Measurements from ENCODE around the gene PGLYRP3. TPM values are rescaled to one million over a fixed set of nuclear protein-coding genes. Genes with fewer than 3 reads are reported as not detected.

The PGLYRP3 gene
- total RNA-seq (not detected), total RNA-seq (0 to 0.08 (median 0) reads per million in 29 experiments)
- total RNA-seq (2013): not detected

- H3K4me3 Mint-ChIP-seq: no peak within 1 kb of the TSS
- peaks cover 0 to 4% (median 0%) of the 10 kb centered on the region in 3 donors for H3K9me3 Mint-ChIP-seq
- Histone ChIP-seq H3K27me3 (replicated peaks in 1 of 2; ENCODE audit: control insufficient read depth in 2 of 2, extremely low read depth in 1 of 2, insufficient read depth in 2 of 2, low read length in 1 of 2) (peaks cover 0 to 20% of the 10 kb centered on the region in 2 experiments), H3K9me3 (no peaks in the 10 kb centered on the region), H3K4me1 (ENCODE audit: control insufficient read depth in 1 of 2, extremely low read depth in 1 of 2, insufficient read depth in 2 of 2, low read length in 2 of 2) (no peaks in the 10 kb centered on the region), H3K36me3 (ENCODE audit: control insufficient read depth in 2 of 2, extremely low read depth in 1 of 2, insufficient read depth in 1 of 2, low read length in 1 of 2) (no peaks in the 10 kb centered on the region), H3K4me3 (ENCODE audit: control insufficient read depth in 1 of 2, extremely low read depth in 1 of 2, low read length in 1 of 2) (no peak within 1 kb of the TSS), H3K27ac (ENCODE audit: low read length) (no peak within 1 kb of the TSS)
- no peaks in the 10 kb centered on the region for H3K36me3 Mint-ChIP-seq
- WGBS (ENCODE audit: insufficient coverage): 100% methylated on average over 2 of the region's 4 CpGs
- H3K27ac Mint-ChIP-seq: no peak within 1 kb of the TSS
- H3K27me3 Mint-ChIP-seq: peaks cover 12 to 21% of the 10 kb centered on the region in 2 donors
- ChIA-PET CTCF (interaction anchor here in 1 of 2 donors (0.6 kb wide), 1 partner anchor 399 kb away, joined by 5 read pairs; no protein-coding TSS in a partner anchor), POLR2A (no interaction called here)
- no peak for ATAC-seq (replicated peaks in 1 of 4)
- H3K4me1 Mint-ChIP-seq: no peaks in the 10 kb centered on the region
- DNase-seq: no peak
These were observed at the start of gene PGLYRP3 for GRCh38 chr1:153312570-153313186. Gene PGLYRP3, minus strand, starts transcription at chr1:153312952. Its CDS starts 2,287 bp downstream, at chr1:153310665.

- DNase-seq: no peak
- 40% methylated on average over 1 of the region's 3 CpGs for WGBS (ENCODE audit: insufficient coverage)
- POLR2A ChIA-PET: no interaction called here
- H3K4me1 ChIP-seq (ENCODE audit: control insufficient read depth in 1 of 2, extremely low read depth in 1 of 2, insufficient read depth in 2 of 2, low read length in 2 of 2): peaks cover 4 to 12% of the 10 kb centered on the region in 2 experiments
- H3K4me3 Mint-ChIP-seq: no peak overlapping the region
- no peak overlapping the region for H3K27ac ChIP-seq (ENCODE audit: low read length)
- ATAC-seq (replicated peaks in 1 of 4): no peak
- peaks cover 0 to 15% of the 10 kb centered on the region in 2 experiments for H3K27me3 ChIP-seq (replicated peaks in 1 of 2; ENCODE audit: control insufficient read depth in 2 of 2, extremely low read depth in 1 of 2, insufficient read depth in 2 of 2, low read length in 1 of 2)
- peaks cover 14% of the 10 kb centered on the region in 2 donors for H3K27me3 Mint-ChIP-seq
- H3K27ac Mint-ChIP-seq: no peak overlapping the region
- H3K4me3 ChIP-seq (ENCODE audit: control insufficient read depth in 1 of 2, extremely low read depth in 1 of 2, low read length in 1 of 2): no peak overlapping the region
- no peaks in the 10 kb centered on the region for H3K36me3 ChIP-seq (ENCODE audit: control insufficient read depth in 2 of 2, extremely low read depth in 1 of 2, insufficient read depth in 1 of 2, low read length in 1 of 2)
- no peaks in the 10 kb centered on the region for H3K36me3 Mint-ChIP-seq
- H3K9me3 Mint-ChIP-seq: no peaks in the 10 kb centered on the region
- peaks cover 10 to 14% (median 13%) of the 10 kb centered on the region in 3 donors for H3K4me1 Mint-ChIP-seq
- no peaks in the 10 kb centered on the region for H3K9me3 ChIP-seq
- CTCF ChIA-PET: no interaction called here
These were observed 49.5 kb upstream of the PGLYRP3 start for GRCh38 chr1:153362187-153362775.

- ATAC-seq (replicated peaks in 1 of 4) (no peak), DNase-seq (no peak)
- Histone ChIP-seq H3K4me3 (ENCODE audit: control insufficient read depth in 1 of 2, extremely low read depth in 1 of 2, low read length in 1 of 2) (no peak overlapping the region), H3K27ac (ENCODE audit: low read length) (no peak overlapping the region), H3K36me3 (ENCODE audit: control insufficient read depth in 2 of 2, extremely low read depth in 1 of 2, insufficient read depth in 1 of 2, low read length in 1 of 2) (no peaks in the 10 kb centered on the region), H3K9me3 (no peaks in the 10 kb centered on the region), H3K4me1 (ENCODE audit: control insufficient read depth in 1 of 2, extremely low read depth in 1 of 2, insufficient read depth in 2 of 2, low read length in 2 of 2) (peaks cover 6 to 19% of the 10 kb centered on the region in 2 experiments), H3K27me3 (replicated peaks in 1 of 2; ENCODE audit: control insufficient read depth in 2 of 2, extremely low read depth in 1 of 2, insufficient read depth in 2 of 2, low read length in 1 of 2) (peaks cover 0 to 18% of the 10 kb centered on the region in 2 experiments)
- ChIA-PET POLR2A (no interaction called here), CTCF (no interaction called here)
- peaks cover 14% of the 10 kb centered on the region in 2 donors for H3K27me3 Mint-ChIP-seq
- no peaks in the 10 kb centered on the region for H3K9me3 Mint-ChIP-seq
- WGBS (ENCODE audit: insufficient coverage): 68% methylated on average over 3 of the region's 4 CpGs
- no peak overlapping the region for H3K4me3 Mint-ChIP-seq
- H3K4me1 Mint-ChIP-seq: peaks cover 17 to 21% (median 20%) of the 10 kb centered on the region in 3 donors
- no peak overlapping the region for H3K27ac Mint-ChIP-seq
- no peaks in the 10 kb centered on the region for H3K36me3 Mint-ChIP-seq
These were observed 48.8 kb upstream of the PGLYRP3 start for GRCh38 chr1:153361480-153362109.

- DNase-seq (no peak), ATAC-seq (replicated peaks in 1 of 4) (no peak)
- Mint-ChIP-seq H3K9me3 (no peaks in the 10 kb centered on the region), H3K4me3 (no peak overlapping the region), H3K4me1 (peaks cover 19 to 26% (median 23%) of the 10 kb centered on the region in 3 donors), H3K27me3 (peaks cover 12 to 14% of the 10 kb centered on the region in 2 donors), H3K36me3 (no peaks in the 10 kb centered on the region), H3K27ac (no peak overlapping the region)
- Histone ChIP-seq H3K27me3 (replicated peaks in 1 of 2; ENCODE audit: control insufficient read depth in 2 of 2, extremely low read depth in 1 of 2, insufficient read depth in 2 of 2, low read length in 1 of 2) (peaks cover 0 to 18% of the 10 kb centered on the region in 2 experiments), H3K27ac (ENCODE audit: low read length) (no peak overlapping the region), H3K36me3 (ENCODE audit: control insufficient read depth in 2 of 2, extremely low read depth in 1 of 2, insufficient read depth in 1 of 2, low read length in 1 of 2) (no peaks in the 10 kb centered on the region), H3K4me3 (ENCODE audit: control insufficient read depth in 1 of 2, extremely low read depth in 1 of 2, low read length in 1 of 2) (no peak overlapping the region), H3K9me3 (no peaks in the 10 kb centered on the region), H3K4me1 (ENCODE audit: control insufficient read depth in 1 of 2, extremely low read depth in 1 of 2, insufficient read depth in 2 of 2, low read length in 2 of 2) (peaks cover 6 to 19% of the 10 kb centered on the region in 2 experiments)
- 84% methylated on average over 9 of the region's 11 CpGs for WGBS (ENCODE audit: insufficient coverage)
- POLR2A ChIA-PET: interaction anchor here in 1 of 2 donors (0.6 kb wide), 1 partner anchor 19 kb away, joined by 4 read pairs; no protein-coding TSS in a partner anchor
- CTCF ChIA-PET: no interaction called here
These were observed 48.1 kb upstream of the PGLYRP3 start for GRCh38 chr1:153360592-153361479.

- CTCF ChIA-PET: no interaction called here
- no peaks in the 10 kb centered on the region for H3K9me3 Mint-ChIP-seq
- H3K27me3 Mint-ChIP-seq: peaks cover 12 to 14% of the 10 kb centered on the region in 2 donors
These were observed 47.4 kb upstream of the PGLYRP3 start for GRCh38 chr1:153360190-153360589.

GRCh38 chr1:153359241-153359640 is 46.5 kb upstream of the PGLYRP3 start:
- DNase-seq: no peak
- Histone ChIP-seq H3K4me1 (ENCODE audit: control insufficient read depth in 1 of 2, extremely low read depth in 1 of 2, insufficient read depth in 2 of 2, low read length in 2 of 2) (peaks cover 6 to 19% of the 10 kb centered on the region in 2 experiments), H3K36me3 (ENCODE audit: control insufficient read depth in 2 of 2, extremely low read depth in 1 of 2, insufficient read depth in 1 of 2, low read length in 1 of 2) (no peaks in the 10 kb centered on the region), H3K9me3 (no peaks in the 10 kb centered on the region), H3K4me3 (ENCODE audit: control insufficient read depth in 1 of 2, extremely low read depth in 1 of 2, low read length in 1 of 2) (no peak overlapping the region), H3K27me3 (replicated peaks in 1 of 2; ENCODE audit: control insufficient read depth in 2 of 2, extremely low read depth in 1 of 2, insufficient read depth in 2 of 2, low read length in 1 of 2) (peaks cover 0 to 17% of the 10 kb centered on the region in 2 experiments), H3K27ac (ENCODE audit: low read length) (no peak overlapping the region)
- WGBS (ENCODE audit: insufficient coverage): no CpG with 5 or more reads among the region's 6 CpGs
- Mint-ChIP-seq H3K27ac (no peak overlapping the region), H3K36me3 (no peaks in the 10 kb centered on the region), H3K27me3 (peaks cover 7 to 8% of the 10 kb centered on the region in 2 donors), H3K9me3 (no peaks in the 10 kb centered on the region), H3K4me3 (no peak overlapping the region), H3K4me1 (peaks cover 19 to 26% (median 23%) of the 10 kb centered on the region in 3 donors)
- ATAC-seq (replicated peaks in 1 of 4): no peak
- CTCF ChIA-PET: no interaction called here
- POLR2A ChIA-PET: no interaction called here

More at GRCh38 chr1:153360190-153360589, 47.4 kb upstream of the PGLYRP3 start:
- H3K27ac Mint-ChIP-seq: no peak overlapping the region
- H3K4me1 Mint-ChIP-seq: peaks cover 19 to 26% (median 23%) of the 10 kb centered on the region in 3 donors
- H3K36me3 ChIP-seq (ENCODE audit: control insufficient read depth in 2 of 2, extremely low read depth in 1 of 2, insufficient read depth in 1 of 2, low read length in 1 of 2): no peaks in the 10 kb centered on the region
- H3K27me3 ChIP-seq (replicated peaks in 1 of 2; ENCODE audit: control insufficient read depth in 2 of 2, extremely low read depth in 1 of 2, insufficient read depth in 2 of 2, low read length in 1 of 2): peaks cover 0 to 21% of the 10 kb centered on the region in 2 experiments
- DNase-seq (no peak), ATAC-seq (replicated peaks in 1 of 4) (no peak)
- POLR2A ChIA-PET: interaction anchor here in 1 of 2 donors (0.6 kb wide), 1 partner anchor 20 kb away, joined by 4 read pairs; no protein-coding TSS in a partner anchor
- WGBS (ENCODE audit: insufficient coverage): 80% methylated on average over 1 of the region's 2 CpGs
- peaks cover 6 to 19% of the 10 kb centered on the region in 2 experiments for H3K4me1 ChIP-seq (ENCODE audit: control insufficient read depth in 1 of 2, extremely low read depth in 1 of 2, insufficient read depth in 2 of 2, low read length in 2 of 2)
- no peak overlapping the region for H3K4me3 ChIP-seq (ENCODE audit: control insufficient read depth in 1 of 2, extremely low read depth in 1 of 2, low read length in 1 of 2)
- H3K27ac ChIP-seq (ENCODE audit: low read length): no peak overlapping the region
- H3K36me3 Mint-ChIP-seq: no peaks in the 10 kb centered on the region
- H3K4me3 Mint-ChIP-seq: no peak overlapping the region
- H3K9me3 ChIP-seq: no peaks in the 10 kb centered on the region
